ENCODE data around the gene CUBN.

The CUBN gene

DNA sequence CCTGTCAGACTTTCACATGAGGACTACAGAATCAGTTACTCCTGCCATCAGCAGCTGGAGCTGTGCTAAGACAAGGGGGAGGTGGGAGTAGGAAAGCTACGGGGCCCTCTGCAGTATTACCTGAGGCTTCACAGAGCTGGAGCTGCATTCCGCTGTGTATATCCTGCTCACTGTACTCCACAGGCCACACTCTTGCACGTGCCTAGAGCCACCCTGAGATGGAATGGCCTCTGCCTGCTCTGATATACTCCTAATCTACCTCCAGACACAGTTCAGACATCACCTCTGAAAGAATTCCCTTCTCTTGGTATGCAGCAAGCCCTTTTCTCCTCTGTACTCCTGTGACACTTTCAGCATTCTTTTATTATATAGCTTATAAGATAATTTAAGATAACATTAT is 37.1 kb upstream of the CUBN start:
- Histone ChIP-seq H3K9me3 (ENCODE audit: low read depth, low read length) (no peaks in the 10 kb centered on the region), H3K9ac (ENCODE audit: insufficient read length) (no peak overlapping the region), H3K4me3 (no peak overlapping the region), H3K27ac (no peak overlapping the region), H3K36me3 (ENCODE audit: insufficient read depth, low read length) (no peaks in the 10 kb centered on the region)
- TF ChIP-seq EZH2 (IDR thresholded peaks at IDR 0.05) (no peak), FOXP2 (optimal IDR thresholded peaks at IDR 0.05; ENCODE audit: control extremely low read depth, extremely low read length, insufficient read depth) (no peak)
- no peak for DNase-seq (ENCODE audit: low read depth, low spot score)

DNA sequence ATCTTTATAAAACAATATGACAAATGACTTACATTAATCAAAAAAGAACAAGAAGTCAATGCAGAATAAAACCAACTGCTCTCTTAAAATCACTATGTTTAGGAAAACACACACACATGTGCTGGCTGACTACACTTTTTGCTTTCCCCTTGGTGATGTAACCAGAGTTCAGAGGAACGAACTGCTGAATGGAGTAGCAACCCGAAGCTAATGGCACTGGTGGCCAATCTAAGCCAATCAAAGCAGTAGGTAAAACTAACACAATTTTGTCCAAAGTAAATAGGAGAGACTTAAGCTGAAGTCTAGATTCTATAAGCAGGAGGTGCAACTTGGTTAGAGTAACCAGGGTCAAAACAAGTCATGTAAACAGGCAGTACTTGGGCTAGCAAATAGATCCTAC is 33.2 kb upstream of the CUBN start:
- TF ChIP-seq EZH2 (IDR thresholded peaks at IDR 0.05) (no peak), FOXP2 (optimal IDR thresholded peaks at IDR 0.05; ENCODE audit: control extremely low read depth, extremely low read length, insufficient read depth) (no peak), POLR2AphosphoS5 (IDR thresholded peaks at IDR 0.05; ENCODE audit: borderline replicate concordance, low read depth, low read length) (no peak)
- Histone ChIP-seq H3K36me3 (ENCODE audit: insufficient read depth, low read length) (no peaks in the 10 kb centered on the region), H3K27ac (no peak overlapping the region), H3K9me3 (ENCODE audit: low read depth, low read length) (no peaks in the 10 kb centered on the region), H3K4me3 (no peak overlapping the region), H3K9ac (ENCODE audit: insufficient read length) (no peak overlapping the region)
- DNase-seq (ENCODE audit: low read depth, low spot score): no peak

DNA sequence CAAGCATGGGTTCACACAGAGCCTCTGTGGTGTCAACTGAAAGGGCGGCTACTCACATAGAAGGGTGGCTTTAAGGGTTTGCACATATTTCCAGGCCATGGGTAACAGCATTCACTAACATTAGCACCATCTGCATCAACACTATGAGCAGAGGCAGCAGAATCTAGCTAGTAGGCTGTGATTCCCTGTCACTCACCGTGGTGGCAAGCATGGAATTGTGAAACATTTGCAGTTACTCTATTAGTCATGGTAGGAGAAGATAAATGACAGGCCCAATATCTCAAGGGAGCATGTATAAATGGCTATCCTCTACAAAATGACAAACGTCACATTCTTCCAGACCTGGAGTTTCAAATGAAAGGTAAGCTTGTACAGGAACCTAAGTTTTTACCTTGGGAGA is 32.2 kb upstream of the CUBN start:
- TF ChIP-seq POLR2AphosphoS5 (IDR thresholded peaks at IDR 0.05; ENCODE audit: borderline replicate concordance, low read depth, low read length): no peak
- H3K36me3 ChIP-seq (ENCODE audit: insufficient read depth, low read length): no peaks in the 10 kb centered on the region
- H3K9me3 ChIP-seq (ENCODE audit: low read depth, low read length): no peaks in the 10 kb centered on the region
- no peak for DNase-seq (ENCODE audit: low read depth, low spot score)
- no peak overlapping the region for H3K9ac ChIP-seq (ENCODE audit: insufficient read length)
- no peak overlapping the region for H3K4me3 ChIP-seq
- no peak overlapping the region for H3K27ac ChIP-seq

DNA sequence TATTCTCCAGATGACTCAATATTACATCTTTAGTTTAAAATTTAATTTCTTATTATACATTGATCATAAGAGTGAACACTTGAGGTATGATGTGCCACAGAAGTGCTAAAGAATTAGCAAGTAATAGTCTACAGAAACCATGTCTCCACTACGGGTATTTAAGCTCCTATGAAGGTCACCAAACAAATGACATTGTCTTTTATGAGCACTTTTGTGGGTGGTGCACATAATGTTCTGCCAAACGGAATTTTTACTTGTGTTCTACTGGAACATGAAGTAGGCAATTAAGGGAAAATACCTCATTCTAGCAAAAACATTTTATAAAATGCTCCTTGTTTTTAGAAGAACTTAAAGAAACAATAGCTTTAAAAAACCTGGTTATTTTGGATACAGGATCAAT is 27.4 kb upstream of the CUBN start:
- H3K27ac ChIP-seq: no peak overlapping the region
- TF ChIP-seq FOXP2 (optimal IDR thresholded peaks at IDR 0.05; ENCODE audit: control extremely low read depth, extremely low read length, insufficient read depth): no peak
- TF ChIP-seq EZH2 (IDR thresholded peaks at IDR 0.05): no peak
- no peak for TF ChIP-seq POLR2AphosphoS5 (IDR thresholded peaks at IDR 0.05; ENCODE audit: borderline replicate concordance, low read depth, low read length)
- H3K9ac ChIP-seq (ENCODE audit: insufficient read length): no peak overlapping the region
- H3K36me3 ChIP-seq (ENCODE audit: insufficient read depth, low read length): no peaks in the 10 kb centered on the region
- no peaks in the 10 kb centered on the region for H3K9me3 ChIP-seq (ENCODE audit: low read depth, low read length)
- no peak overlapping the region for H3K4me3 ChIP-seq
- no peak for DNase-seq (ENCODE audit: low read depth, low spot score)

DNA sequence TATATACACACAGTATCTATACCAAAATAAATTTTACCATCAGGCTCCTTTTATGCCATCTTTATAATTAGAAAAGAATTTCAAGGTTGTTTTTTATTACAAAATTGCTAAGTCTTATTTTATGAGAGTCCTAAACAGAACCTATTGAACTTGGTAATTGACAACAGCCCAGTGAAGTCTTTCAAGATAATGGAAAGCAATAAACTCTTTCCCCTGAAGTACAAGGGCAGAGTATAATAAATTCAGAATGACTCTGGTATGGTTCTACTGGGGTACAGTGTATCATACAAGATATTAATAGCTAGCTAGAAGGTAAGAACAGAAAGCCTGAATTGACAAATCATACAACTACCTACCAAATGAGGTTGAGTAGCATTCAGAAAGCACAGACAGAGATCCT is 26.2 kb upstream of the CUBN start:
- Histone ChIP-seq H3K36me3 (ENCODE audit: insufficient read depth, low read length) (no peaks in the 10 kb centered on the region), H3K9me3 (ENCODE audit: low read depth, low read length) (no peaks in the 10 kb centered on the region), H3K27ac (no peak overlapping the region), H3K9ac (ENCODE audit: insufficient read length) (no peak overlapping the region), H3K4me3 (no peak overlapping the region)
- TF ChIP-seq EZH2 (IDR thresholded peaks at IDR 0.05) (no peak), POLR2AphosphoS5 (IDR thresholded peaks at IDR 0.05; ENCODE audit: borderline replicate concordance, low read depth, low read length) (no peak), FOXP2 (optimal IDR thresholded peaks at IDR 0.05; ENCODE audit: control extremely low read depth, extremely low read length, insufficient read depth) (no peak)
- DNase-seq (ENCODE audit: low read depth, low spot score): no peak

DNA sequence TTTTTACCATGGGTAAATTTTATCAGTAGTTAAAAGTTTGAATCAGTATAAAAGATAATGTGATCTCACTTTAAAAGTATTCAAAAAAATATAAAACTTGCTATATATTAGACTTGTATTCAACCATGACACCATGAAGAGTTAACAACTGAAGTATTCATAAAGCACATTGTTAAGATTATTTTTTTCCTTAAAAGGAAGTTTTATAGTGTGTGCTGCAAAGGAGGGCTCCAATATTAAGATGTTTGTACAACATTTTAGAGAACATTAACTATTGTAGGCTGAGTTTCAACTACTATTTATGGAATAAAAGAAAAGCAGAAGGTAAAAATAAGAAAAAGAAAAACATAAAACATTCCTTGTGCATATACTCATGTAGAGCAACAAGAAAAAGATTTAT is 24.5 kb upstream of the CUBN start:
- Histone ChIP-seq H3K27ac (no peak overlapping the region), H3K4me3 (no peak overlapping the region), H3K36me3 (ENCODE audit: insufficient read depth, low read length) (no peaks in the 10 kb centered on the region), H3K9me3 (ENCODE audit: low read depth, low read length) (no peaks in the 10 kb centered on the region), H3K9ac (ENCODE audit: insufficient read length) (no peak overlapping the region)
- no peak for DNase-seq (ENCODE audit: low read depth, low spot score)
- TF ChIP-seq FOXP2 (optimal IDR thresholded peaks at IDR 0.05; ENCODE audit: control extremely low read depth, extremely low read length, insufficient read depth) (no peak), EZH2 (IDR thresholded peaks at IDR 0.05) (no peak), POLR2AphosphoS5 (IDR thresholded peaks at IDR 0.05; ENCODE audit: borderline replicate concordance, low read depth, low read length) (no peak)

DNA sequence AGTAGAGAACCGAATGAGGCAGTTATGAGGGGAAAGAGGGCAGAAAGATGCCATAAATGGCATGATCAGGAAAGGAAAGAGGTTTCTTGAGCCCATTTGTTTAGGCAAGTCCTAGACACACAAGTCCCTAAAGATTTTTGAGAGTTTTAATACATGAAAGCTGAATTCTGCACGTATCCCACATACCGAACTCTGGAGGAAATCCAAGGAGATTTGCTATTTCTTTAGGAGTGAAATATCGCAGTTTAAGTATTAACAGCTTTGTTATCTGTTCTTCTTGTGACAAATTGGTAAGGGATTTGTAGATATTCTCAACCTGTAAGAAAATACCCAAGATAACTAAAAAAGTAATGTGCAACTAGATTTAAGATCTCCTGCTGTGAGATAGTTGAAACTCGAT is 23.7 kb upstream of the CUBN start:
- Histone ChIP-seq H3K9ac (ENCODE audit: insufficient read length) (no peak overlapping the region), H3K9me3 (ENCODE audit: low read depth, low read length) (no peaks in the 10 kb centered on the region), H3K4me3 (no peak overlapping the region), H3K27ac (no peak overlapping the region), H3K36me3 (ENCODE audit: insufficient read depth, low read length) (no peaks in the 10 kb centered on the region)
- TF ChIP-seq POLR2AphosphoS5 (IDR thresholded peaks at IDR 0.05; ENCODE audit: borderline replicate concordance, low read depth, low read length) (no peak), FOXP2 (optimal IDR thresholded peaks at IDR 0.05; ENCODE audit: control extremely low read depth, extremely low read length, insufficient read depth) (no peak), EZH2 (IDR thresholded peaks at IDR 0.05) (no peak)
- DNase-seq (ENCODE audit: low read depth, low spot score): no peak

DNA sequence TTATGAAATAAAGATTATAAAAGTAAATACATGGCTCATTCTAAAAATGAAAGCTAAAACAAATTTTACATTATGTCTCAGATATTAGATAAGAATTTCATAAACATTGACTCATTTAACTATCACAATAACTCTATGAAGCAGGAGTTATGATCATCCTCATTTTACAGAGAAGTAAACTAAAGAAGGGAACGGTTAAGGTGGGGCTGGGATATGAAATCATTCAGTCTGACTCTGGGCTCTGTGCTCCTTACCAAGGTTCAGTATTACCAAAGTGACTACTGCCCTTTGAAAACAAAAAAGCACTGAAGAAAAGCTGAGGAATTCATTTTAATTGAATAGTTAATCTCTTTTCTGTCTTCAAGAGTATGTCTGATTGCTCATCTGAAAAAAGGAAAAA is 22.1 kb upstream of the CUBN start:
- Histone ChIP-seq H3K27ac (no peak overlapping the region), H3K9ac (ENCODE audit: insufficient read length) (no peak overlapping the region), H3K9me3 (ENCODE audit: low read depth, low read length) (no peaks in the 10 kb centered on the region), H3K36me3 (ENCODE audit: insufficient read depth, low read length) (no peaks in the 10 kb centered on the region), H3K4me3 (no peak overlapping the region)
- no peak for DNase-seq (ENCODE audit: low read depth, low spot score)
- TF ChIP-seq POLR2AphosphoS5 (IDR thresholded peaks at IDR 0.05; ENCODE audit: borderline replicate concordance, low read depth, low read length) (no peak), FOXP2 (optimal IDR thresholded peaks at IDR 0.05; ENCODE audit: control extremely low read depth, extremely low read length, insufficient read depth) (no peak), EZH2 (IDR thresholded peaks at IDR 0.05) (no peak)

DNA sequence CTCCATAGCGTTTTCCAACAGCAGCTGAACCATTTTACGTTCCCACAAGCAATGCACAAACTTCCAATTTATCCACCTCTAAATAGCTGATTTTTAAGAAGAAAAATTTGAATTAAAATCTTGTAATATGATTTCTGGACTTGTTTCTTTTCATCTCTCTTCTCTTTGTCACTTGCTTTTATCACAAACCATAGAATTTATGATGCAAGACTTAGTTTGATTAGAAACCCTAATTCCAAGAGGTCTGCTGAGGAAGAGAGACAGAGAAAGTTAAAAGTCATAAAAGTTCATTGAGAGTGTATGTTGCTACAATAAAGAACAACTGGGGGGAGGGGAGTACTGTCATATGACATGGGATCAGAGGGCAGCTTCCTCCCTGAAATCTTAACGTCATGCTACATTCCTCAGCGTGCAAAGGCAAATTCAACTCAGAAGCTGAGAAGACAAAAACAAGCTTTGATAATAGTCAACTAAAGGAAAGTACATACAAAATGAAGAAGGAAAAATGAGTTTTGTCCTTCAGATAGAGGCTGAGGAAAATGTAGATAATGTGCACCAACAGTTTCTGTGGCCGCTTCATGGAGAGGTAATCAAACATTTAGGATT is 18.4 kb upstream of the CUBN start:
- Histone ChIP-seq H3K4me3 (no peak overlapping the region), H3K9me3 (ENCODE audit: low read depth, low read length) (no peaks in the 10 kb centered on the region), H3K36me3 (ENCODE audit: insufficient read depth, low read length) (no peaks in the 10 kb centered on the region), H3K27ac (no peak overlapping the region), H3K9ac (ENCODE audit: insufficient read length) (no peak overlapping the region)
- no peak for DNase-seq (ENCODE audit: low read depth, low spot score)
- no peak for TF ChIP-seq EZH2 (IDR thresholded peaks at IDR 0.05)
- no peak for TF ChIP-seq POLR2AphosphoS5 (IDR thresholded peaks at IDR 0.05; ENCODE audit: borderline replicate concordance, low read depth, low read length)
- TF ChIP-seq FOXP2 (optimal IDR thresholded peaks at IDR 0.05; ENCODE audit: control extremely low read depth, extremely low read length, insufficient read depth): no peak

Measured in SK-N-MC (cell line).